SU-DHL-6 (cell line): ENCODE data around the gene EML6.

ENCODE experiments used
- H2AFZ ChIP-seq: fragments of 200-600 bp; sonication (generic); 2 replicates; pipeline ENCODE4 v1.6.1; 2014; ENCODE audit warnings: low read depth, mild to moderate bottlenecking, moderate library complexity, mixed read lengths, antibody characterized with exemption, low read length; ENCODE audit not compliant: severe bottlenecking
- H3F3A ChIP-seq: fragments of 200-600 bp; shearing (Covaris generic); 2 replicates; pipeline ENCODE4 v1.6.0; 2016; ENCODE audit warnings: antibody characterized with exemption, mild to moderate bottlenecking; ENCODE audit not compliant: insufficient read depth
- H3K27ac ChIP-seq: fragments of 200-600 bp; sonication (generic); 2 replicates; pipeline ENCODE4 v1.5.1; 2016; ENCODE audit warnings: low read depth, mild to moderate bottlenecking, low read length, moderate library complexity, mixed read lengths
- H3K27me3 ChIP-seq: fragments of 200-600 bp; sonication (generic), shearing (Covaris generic); 2 replicates; pipeline ENCODE4 v1.6.0; 2014; ENCODE audit warnings: mild to moderate bottlenecking, low read length
- H3K36me3 ChIP-seq: fragments of 200-600 bp; sonication (generic); 2 replicates; pipeline ENCODE4 v1.6.1; 2014; ENCODE audit warnings: mild to moderate bottlenecking, low read length, mixed read lengths
- H3K4me2 ChIP-seq: fragments of 300-600, 200-600 bp; shearing (Covaris generic), sonication (generic); 2 replicates; pipeline ENCODE4 v1.6.0; 2014; ENCODE audit warnings: low read length, low read depth, mild to moderate bottlenecking; ENCODE audit not compliant: poor library complexity, severe bottlenecking
- H3K4me3 ChIP-seq: fragments of 200-600 bp; sonication (generic); 2 replicates; pipeline ENCODE4 v1.5.1; 2014; ENCODE audit warnings: antibody characterized with exemption, low read length, mild to moderate bottlenecking, mixed read lengths; ENCODE audit not compliant: insufficient read depth, poor library complexity, severe bottlenecking
- H3K79me2 ChIP-seq: fragments of 200-600 bp; sonication (generic); 2 replicates; pipeline ENCODE4 v1.6.1; 2014; ENCODE audit warnings: mild to moderate bottlenecking, low read length, moderate library complexity; ENCODE audit not compliant: insufficient read depth
- H3K9ac ChIP-seq: fragments of 200-600 bp; sonication (generic); 2 replicates; pipeline ENCODE4 v1.7.0; 2014; ENCODE audit warnings: mild to moderate bottlenecking, low read length
- H3K9me2 ChIP-seq: fragments of 200-600 bp; sonication (generic); replicated peaks from 2 replicates; pipeline ENCODE4 v1.6.1; 2014; ENCODE audit warnings: low read length; ENCODE audit not compliant: insufficient read depth
- H3K9me3 ChIP-seq: fragments of 200-600 bp; sonication (generic); 2 replicates; pipeline ENCODE4 v1.6.1; 2014; ENCODE audit warnings: low read length, mixed read lengths; ENCODE audit not compliant: insufficient read depth
- H4K20me1 ChIP-seq: fragments of 200-600 bp; sonication (generic); 2 replicates; pipeline ENCODE4 v1.6.1; 2014; ENCODE audit warnings: low read depth, mild to moderate bottlenecking, antibody characterized with exemption, low read length, moderate library complexity, mixed read lengths
- EZH2phosphoT487 ChIP-seq: fragments of 200-600 bp; sonication (generic), shearing (Covaris generic); conservative IDR thresholded peaks from 2 replicates; pipeline ENCODE4 v1.6.1; 2018; ENCODE audit warnings: mild to moderate bottlenecking, antibody characterized with exemption, low read length, moderate library complexity, mixed read lengths
- TF ChIP-seq, protein P1 (sequence below): fragments of 200-600 bp; sonication (generic); IDR thresholded peaks from one replicate; pipeline ENCODE4 v1.5.1; 2017; ENCODE audit warnings: antibody characterized with exemption, mild to moderate bottlenecking, low read length, moderate library complexity; ENCODE audit not compliant: insufficient read depth, poor library complexity, severe bottlenecking

EML6 gene

DNA sequence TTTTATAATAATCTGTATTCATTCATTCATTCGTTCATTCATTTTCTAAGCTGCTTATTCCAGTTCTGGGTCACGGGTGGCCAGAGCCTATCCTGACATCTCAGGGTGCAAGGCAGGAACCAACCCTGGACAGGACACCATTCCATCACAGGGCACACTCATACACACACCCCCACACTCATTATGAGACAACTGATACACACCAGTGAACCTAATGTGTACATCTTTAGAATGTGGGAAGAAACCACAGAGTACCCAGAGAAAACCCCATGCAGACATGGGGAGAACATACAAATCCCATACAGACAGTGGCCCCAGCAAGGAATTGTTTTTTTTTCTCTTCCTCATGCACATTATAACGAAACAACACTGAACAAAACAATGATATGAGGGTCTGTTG lies 272.1 kb downstream of the EML6 start:
- Histone ChIP-seq H4K20me1 (peaks cover 22% of the 10 kb centered on the region), H3K4me3 (no peak overlapping the region), H3K9me3 (no peaks in the 10 kb centered on the region), H3F3A (peaks cover 16% of the 10 kb centered on the region; the same call in 1 of the 2 replicates), H3K4me2 (no peak overlapping the region), H3K79me2 (peaks cover 97% of the 10 kb centered on the region), H3K9me2 (no peaks in the 10 kb centered on the region), H2AFZ (no peak overlapping the region), H3K36me3 (no peaks in the 10 kb centered on the region), H3K9ac (no peak overlapping the region), H3K27ac (no peak overlapping the region), H3K27me3 (no peaks in the 10 kb centered on the region)
- TF ChIP-seq, protein P1, sequence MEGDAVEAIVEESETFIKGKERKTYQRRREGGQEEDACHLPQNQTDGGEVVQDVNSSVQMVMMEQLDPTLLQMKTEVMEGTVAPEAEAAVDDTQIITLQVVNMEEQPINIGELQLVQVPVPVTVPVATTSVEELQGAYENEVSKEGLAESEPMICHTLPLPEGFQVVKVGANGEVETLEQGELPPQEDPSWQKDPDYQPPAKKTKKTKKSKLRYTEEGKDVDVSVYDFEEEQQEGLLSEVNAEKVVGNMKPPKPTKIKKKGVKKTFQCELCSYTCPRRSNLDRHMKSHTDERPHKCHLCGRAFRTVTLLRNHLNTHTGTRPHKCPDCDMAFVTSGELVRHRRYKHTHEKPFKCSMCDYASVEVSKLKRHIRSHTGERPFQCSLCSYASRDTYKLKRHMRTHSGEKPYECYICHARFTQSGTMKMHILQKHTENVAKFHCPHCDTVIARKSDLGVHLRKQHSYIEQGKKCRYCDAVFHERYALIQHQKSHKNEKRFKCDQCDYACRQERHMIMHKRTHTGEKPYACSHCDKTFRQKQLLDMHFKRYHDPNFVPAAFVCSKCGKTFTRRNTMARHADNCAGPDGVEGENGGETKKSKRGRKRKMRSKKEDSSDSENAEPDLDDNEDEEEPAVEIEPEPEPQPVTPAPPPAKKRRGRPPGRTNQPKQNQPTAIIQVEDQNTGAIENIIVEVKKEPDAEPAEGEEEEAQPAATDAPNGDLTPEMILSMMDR, result no peak
- TF ChIP-seq EZH2phosphoT487, result no peak

DNA sequence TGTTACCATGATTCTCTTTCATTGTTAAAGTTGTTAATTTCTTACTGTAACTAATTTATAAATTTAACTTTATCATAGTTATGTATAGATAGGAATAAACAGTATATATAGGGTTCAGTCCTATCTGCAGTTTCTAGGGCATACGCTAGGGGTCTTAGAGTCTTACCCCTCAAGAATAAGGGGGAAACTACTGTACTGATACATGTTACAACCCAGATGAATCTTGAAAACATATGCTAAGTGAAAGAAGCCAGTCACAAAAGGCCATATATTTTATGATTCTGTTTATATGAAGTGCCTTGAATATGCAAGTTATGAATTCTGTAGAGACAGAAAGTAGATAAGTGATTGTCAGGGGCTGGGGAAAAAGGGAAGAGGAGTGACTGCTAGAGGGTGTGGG lies 274.4 kb downstream of the EML6 start:
- H3K9me2 ChIP-seq, result no peaks in the 10 kb centered on the region
- TF ChIP-seq EZH2phosphoT487, result no peak
- TF ChIP-seq, protein P1, result peak; percentile 37
- H3K79me2 ChIP-seq, result peaks cover 90% of the 10 kb centered on the region
- no peaks in the 10 kb centered on the region for H3K9me3 ChIP-seq
- H3K4me2 ChIP-seq, result no peak overlapping the region
- no peak overlapping the region for H3K4me3 ChIP-seq
- peaks cover 25% of the 10 kb centered on the region; the same call in 1 of the 2 replicates for H3F3A ChIP-seq
- H2AFZ ChIP-seq, result no peak overlapping the region
- no peak overlapping the region for H3K27ac ChIP-seq
- no peak overlapping the region for H3K9ac ChIP-seq
- peaks cover 20% of the 10 kb centered on the region for H4K20me1 ChIP-seq
- H3K27me3 ChIP-seq, result no peaks in the 10 kb centered on the region
- H3K36me3 ChIP-seq, result no peaks in the 10 kb centered on the region

DNA sequence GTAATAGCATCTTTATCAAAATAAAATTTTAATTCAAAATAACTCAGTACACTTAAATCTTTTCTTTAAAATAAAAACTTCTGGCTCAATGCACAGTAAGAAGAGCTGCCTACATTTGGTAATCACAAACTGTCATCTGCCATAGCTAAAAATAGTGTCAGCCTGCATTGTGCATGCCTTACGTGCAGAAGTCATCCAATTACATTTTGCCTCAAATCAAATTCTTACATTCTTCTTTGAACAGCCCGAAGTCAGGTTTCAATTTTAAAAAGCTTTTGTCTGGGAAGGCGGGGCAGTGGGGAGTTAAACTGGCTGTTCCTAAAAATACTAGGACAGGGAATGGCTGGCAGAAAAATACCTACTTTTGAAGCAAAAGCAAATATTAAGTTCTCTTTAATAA lies 275.7 kb downstream of the EML6 start:
- H3K27me3 ChIP-seq, result no peaks in the 10 kb centered on the region
- no peaks in the 10 kb centered on the region for H3K9me3 ChIP-seq
- peaks cover 91% of the 10 kb centered on the region for H3K79me2 ChIP-seq
- no peak overlapping the region for H3K9ac ChIP-seq
- TF ChIP-seq, protein P1, result no peak
- no peak for TF ChIP-seq EZH2phosphoT487
- H3K36me3 ChIP-seq, result no peaks in the 10 kb centered on the region
- peak overlapping the region; percentile 36 for H3K4me2 ChIP-seq
- no peak overlapping the region for H3K4me3 ChIP-seq
- peaks cover 26% of the 10 kb centered on the region; the same call in 1 of the 2 replicates for H3F3A ChIP-seq
- peaks cover 23% of the 10 kb centered on the region for H4K20me1 ChIP-seq
- H3K9me2 ChIP-seq, result no peaks in the 10 kb centered on the region
- H2AFZ ChIP-seq, result no peak overlapping the region
- H3K27ac ChIP-seq, result no peak overlapping the region

DNA sequence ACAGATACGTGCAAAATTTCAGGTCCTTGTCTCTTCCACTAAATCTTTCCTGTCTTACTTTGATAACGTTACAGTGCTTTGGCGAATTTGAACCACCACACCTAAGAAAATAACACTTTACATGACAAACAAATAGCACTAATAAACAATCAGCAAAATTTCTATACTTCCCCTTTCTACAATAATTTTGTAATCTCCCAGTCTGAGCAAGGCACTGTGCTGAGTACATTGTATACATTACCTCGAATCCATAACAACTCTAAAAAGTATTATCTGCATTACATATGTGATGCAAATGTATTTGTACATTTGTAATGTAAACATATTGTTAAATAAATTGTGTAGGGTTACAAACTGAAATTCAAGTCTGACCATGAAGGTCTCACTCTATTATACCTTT lies 276.9 kb downstream of the EML6 start:
- no peak overlapping the region for H2AFZ ChIP-seq
- H3K4me3 ChIP-seq, result no peak overlapping the region
- no peaks in the 10 kb centered on the region for H3K9me2 ChIP-seq
- no peaks in the 10 kb centered on the region for H3K27me3 ChIP-seq
- peaks cover 90% of the 10 kb centered on the region for H3K79me2 ChIP-seq
- TF ChIP-seq, protein P1, result no peak
- TF ChIP-seq EZH2phosphoT487, result no peak
- no peaks in the 10 kb centered on the region for H3K9me3 ChIP-seq
- H3K27ac ChIP-seq, result no peak overlapping the region
- peak overlapping the region; percentile 16 for H3K4me2 ChIP-seq
- no peaks in the 10 kb centered on the region for H3K36me3 ChIP-seq
- peaks cover 26% of the 10 kb centered on the region; the same call in 1 of the 2 replicates for H3F3A ChIP-seq
- no peak overlapping the region for H3K9ac ChIP-seq
- H4K20me1 ChIP-seq, result peaks cover 25% of the 10 kb centered on the region
